Ascending aorta (tissue), 2 donors: Measurements from ENCODE around the gene UQCRQ. TPM values are rescaled to one million over a fixed set of nuclear protein-coding genes. Genes with fewer than 3 reads are reported as not detected.

Experiments
- DNase-seq, 2 donors: peaks; one replicate each; pipeline ENCODE4 v3.0.0-alpha.2; 2019; ENCODE audit warnings: low spot score in 2 of 2
- H3K27ac ChIP-seq, 2 donors: fragments of 200-600 bp; sonication (generic); one replicate each; pipeline ENCODE4 v1.5.1; 2016 to 2017; ENCODE audit warnings: mild to moderate bottlenecking in 1 of 2
- H3K27me3 ChIP-seq: fragments of 200-600 bp; sonication (generic); one replicate; pipeline ENCODE4 v1.5.1; 2017
- H3K36me3 ChIP-seq, 2 donors: fragments of 200-600 bp; sonication (generic); one replicate each; pipeline ENCODE4 v1.5.1; 2016
- H3K4me1 ChIP-seq, 2 donors: fragments of 200-600 bp; sonication (generic); one replicate each; pipeline ENCODE4 v1.5.1; 2016 to 2017; ENCODE audit warnings: mild to moderate bottlenecking in 1 of 2
- H3K4me3 ChIP-seq, 2 donors: fragments of 200-600 bp; sonication (generic); one replicate each; pipeline ENCODE4 v1.5.1; 2016 to 2017; ENCODE audit warnings: mild to moderate bottlenecking in 1 of 2
- H3K9me3 ChIP-seq, 2 donors: fragments of 200-600 bp; sonication (generic); one replicate each; pipeline ENCODE4 v1.5.1; 2016
- CTCF ChIP-seq, 3 experiments: fragments of 200-600 bp in 2 of 3; fragments of 450-650 bp in 1 of 3; sonication (generic) in 2 of 3; IDR thresholded peaks; one replicate each; pipeline ENCODE4 v1.5.1; 2016 to 2019; ENCODE audit warnings: antibody characterized with exemption in 3 of 3, mild to moderate bottlenecking in 1 of 3, moderate library complexity in 1 of 3
- intact Hi-C: fragments of 100-400 bp; cut with DNase I; formaldehyde crosslinking; loops from one replicate; pipeline ENCODE4 v1.15.1; 2023
- total RNA-seq: library from RNA; depleted of rRNA; stranded (reverse); fragments of >200 nt; gene quantifications from one replicate; pipeline ENCODE4 v1.1.0, GENCODE V29; 2016

Gene UQCRQ
- total RNA-seq, 1 donor from 2014 or later: 53.6 TPM

GRCh38 chr5:132883261-132883834 is 16.9 kb downstream of the UQCRQ start:
- intact Hi-C loops: loop anchor here (5.0 kb wide), 1 partner anchor 51 kb away; the partner anchor contains the start of gene SHROOM1
- Histone ChIP-seq H3K36me3 (peaks cover 75 to 82% of the 10 kb centered on the region in 2 donors), H3K27ac (no peak overlapping the region), H3K4me3 (no peak overlapping the region), H3K4me1 (no peaks in the 10 kb centered on the region), H3K27me3 (no peaks in the 10 kb centered on the region), H3K9me3 (no peaks in the 10 kb centered on the region)
- no peak for DNase-seq
- TF ChIP-seq CTCF (IDR thresholded peaks at IDR 0.05): peak; percentile 37 to 54 (median 43)

- no peak for TF ChIP-seq CTCF (IDR thresholded peaks at IDR 0.05)
- Histone ChIP-seq H3K36me3 (peaks cover 84 to 86% of the 10 kb centered on the region in 2 donors), H3K27me3 (no peaks in the 10 kb centered on the region), H3K27ac (no peak overlapping the region), H3K9me3 (no peaks in the 10 kb centered on the region), H3K4me3 (no peak overlapping the region), H3K4me1 (no peaks in the 10 kb centered on the region)
- intact Hi-C loops: loop anchor here (5.0 kb wide), 1 partner anchor 52 kb away; the partner anchor contains the start of gene SHROOM1
- no peak for DNase-seq
Measured at GRCh38 chr5:132884548-132884947, 18.1 kb downstream of the UQCRQ start.

- intact Hi-C loops: no loop called here
- TF ChIP-seq CTCF (IDR thresholded peaks at IDR 0.05): no peak
- Histone ChIP-seq H3K27me3 (no peaks in the 10 kb centered on the region), H3K36me3 (peaks cover 81 to 83% of the 10 kb centered on the region in 2 donors), H3K27ac (no peak overlapping the region), H3K4me3 (no peak overlapping the region), H3K4me1 (no peaks in the 10 kb centered on the region), H3K9me3 (no peaks in the 10 kb centered on the region)
- no peak for DNase-seq
Measured at GRCh38 chr5:132886064-132886823, 19.8 kb downstream of the UQCRQ start.

- Histone ChIP-seq H3K4me1 (no peaks in the 10 kb centered on the region), H3K4me3 (no peak overlapping the region), H3K27me3 (no peaks in the 10 kb centered on the region), H3K36me3 (peaks cover 81 to 83% of the 10 kb centered on the region in 2 donors), H3K9me3 (no peaks in the 10 kb centered on the region), H3K27ac (no peak overlapping the region)
- intact Hi-C loops: no loop called here
- no peak for DNase-seq
- TF ChIP-seq CTCF (IDR thresholded peaks at IDR 0.05): no peak
Measured at GRCh38 chr5:132887283-132887682, 20.8 kb downstream of the UQCRQ start.

- H3K4me1 ChIP-seq: peaks cover 0 to under 1% of the 10 kb centered on the region in 2 donors
- H3K27me3 ChIP-seq: no peaks in the 10 kb centered on the region
- DNase-seq: no peak
- intact Hi-C loops: no loop called here
- peaks cover 76 to 93% of the 10 kb centered on the region in 2 donors for H3K36me3 ChIP-seq
- TF ChIP-seq CTCF (IDR thresholded peaks at IDR 0.05): no peak
- H3K9me3 ChIP-seq: no peaks in the 10 kb centered on the region
- no peak overlapping the region for H3K27ac ChIP-seq
- H3K4me3 ChIP-seq: no peak overlapping the region
Measured at GRCh38 chr5:132889501-132889900, 23.1 kb downstream of the UQCRQ start.
